Memory B cell (primary cell): ENCODE results near the gene PAPOLB.

Experiments
- ATAC-seq: fragments of 150-1000 bp; cut with Tn5 transposase; 2 replicates; pipeline ENCODE4 v1.10.0; 2021; ENCODE audit warnings: low read depth, mild to moderate bottlenecking, moderate library complexity
- DNase-seq, 2 donors: peaks; one replicate each; pipeline ENCODE4 v3.0.0; 2022; ENCODE audit warnings: low spot score in 2 of 2
- H3K27ac Mint-ChIP-seq: one replicate; pipeline ENCODE4 v1.8.0; 2022; ENCODE audit warnings: mild to moderate bottlenecking, moderate library complexity, mixed read lengths
- H3K27me3 Mint-ChIP-seq: one replicate; pipeline ENCODE4 v1.8.0; 2022; ENCODE audit warnings: mixed read lengths
- H3K36me3 Mint-ChIP-seq: one replicate; pipeline ENCODE4 v1.8.0; 2022; ENCODE audit warnings: mild to moderate bottlenecking, mixed read lengths
- H3K4me1 Mint-ChIP-seq: one replicate; pipeline ENCODE4 v1.8.0; 2022; ENCODE audit warnings: mixed read lengths
- H3K4me3 Mint-ChIP-seq: one replicate; pipeline ENCODE4 v1.8.0; 2022; ENCODE audit warnings: mild to moderate bottlenecking, moderate library complexity, mixed read lengths
- H3K9me3 Mint-ChIP-seq: one replicate; pipeline ENCODE4 v1.8.0; 2022; ENCODE audit warnings: mixed read lengths

Gene PAPOLB

DNA sequence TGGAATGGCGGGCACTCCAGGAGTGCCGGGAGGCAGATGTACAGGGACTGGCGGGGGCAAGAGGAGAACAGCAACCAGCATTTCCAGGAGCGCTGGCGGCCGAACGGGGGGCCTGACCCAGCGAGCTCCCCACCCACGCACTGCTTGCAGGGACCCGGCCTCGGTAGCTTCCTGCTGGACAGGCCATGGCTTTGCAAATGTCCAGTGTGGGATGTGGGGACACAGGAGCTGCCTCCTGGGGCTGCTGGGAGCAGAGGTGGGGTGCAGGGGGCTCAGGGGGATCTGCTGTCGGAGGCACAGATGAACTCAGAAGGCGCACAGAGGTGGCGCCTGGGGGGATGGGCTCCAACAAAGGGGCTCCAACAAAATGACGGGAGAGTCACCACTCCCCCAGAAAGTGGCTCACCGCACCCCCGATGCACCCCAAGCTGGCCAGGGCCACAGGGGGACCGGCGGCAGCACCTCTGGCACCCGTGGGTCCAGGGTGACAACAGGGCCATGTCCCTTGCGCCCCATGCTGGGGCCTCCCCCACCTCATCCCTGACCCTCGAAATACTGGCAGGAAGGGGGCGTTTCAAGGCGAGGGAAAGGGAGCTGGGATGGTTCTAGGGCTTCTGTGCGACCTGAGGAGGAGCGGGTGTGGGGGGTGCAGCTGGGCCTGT lies 45.3 kb downstream of the PAPOLB start:
- Mint-ChIP-seq H3K9me3 (peaks cover 3% of the 10 kb centered on the region), H3K4me1 (no peaks in the 10 kb centered on the region), H3K36me3 (peaks cover 2% of the 10 kb centered on the region), H3K27ac (no peak overlapping the region), H3K27me3 (peaks cover 15% of the 10 kb centered on the region), H3K4me3 (no peak overlapping the region)
- ATAC-seq (no peak), DNase-seq (no peak)

DNA sequence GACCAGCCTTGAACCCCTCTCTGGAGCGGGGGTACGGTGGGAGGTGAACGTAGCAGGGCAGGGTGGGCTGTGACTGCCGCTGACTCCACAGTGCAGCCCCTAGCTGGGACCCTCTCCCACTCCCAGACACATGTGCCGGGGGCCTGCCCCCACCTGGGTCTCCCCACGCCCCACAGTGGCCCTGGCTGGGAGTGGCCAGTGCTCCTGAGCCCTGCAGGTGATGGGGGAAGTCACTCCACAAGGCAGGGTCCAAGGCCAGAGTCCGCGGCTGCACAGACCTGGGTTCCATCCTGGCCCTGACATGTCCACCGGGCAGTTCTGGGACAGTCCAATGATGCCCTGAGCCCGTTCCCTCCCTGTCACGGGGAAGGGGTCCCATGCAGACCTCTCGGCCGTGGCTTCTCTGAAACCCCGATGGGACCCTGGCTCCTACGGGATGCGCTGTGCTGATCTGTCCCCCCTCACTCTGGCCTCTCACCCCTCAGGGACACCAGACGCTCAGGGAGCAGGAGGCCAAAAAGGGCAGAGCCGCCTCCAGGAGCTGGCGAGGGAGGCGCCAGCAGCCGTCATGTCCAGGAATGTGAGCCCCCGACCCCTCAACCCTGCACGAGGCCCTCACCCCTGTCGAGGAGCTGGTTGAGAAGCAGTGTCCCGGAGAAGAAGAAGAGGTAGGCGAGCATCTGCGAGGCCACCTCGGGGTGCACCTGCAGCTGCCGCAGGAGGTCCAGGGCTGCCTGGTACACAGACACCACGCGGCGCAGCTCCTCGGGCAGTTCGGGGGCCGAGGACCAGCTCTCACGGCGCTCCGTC lies 46.0 kb downstream of the PAPOLB start:
- ATAC-seq, result no peak

DNA sequence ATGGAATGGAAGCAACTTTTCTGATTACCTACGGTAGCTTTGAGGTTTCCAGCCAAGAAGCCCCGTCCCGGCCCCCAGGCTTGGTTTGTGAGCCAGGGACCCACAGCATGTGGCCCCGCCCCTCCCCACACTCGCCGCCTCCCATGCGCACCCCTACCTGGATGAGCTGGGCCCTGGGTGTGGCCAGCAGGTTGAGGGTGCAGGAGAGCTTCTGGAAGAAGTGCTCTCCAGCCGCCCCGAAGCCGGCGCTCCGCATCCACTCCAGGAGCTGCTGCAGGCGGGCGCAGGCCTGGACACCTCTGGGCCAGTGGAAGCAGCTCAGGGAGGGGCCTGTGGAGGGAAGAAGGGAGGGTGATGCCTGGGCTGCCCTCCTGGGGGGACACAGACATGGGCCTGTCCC lies 46.7 kb downstream of the PAPOLB start:
- no peak for ATAC-seq
- no peaks in the 10 kb centered on the region for H3K4me1 Mint-ChIP-seq
- H3K9me3 Mint-ChIP-seq, result peaks cover 3% of the 10 kb centered on the region
- no peak overlapping the region for H3K27ac Mint-ChIP-seq
- H3K36me3 Mint-ChIP-seq, result peaks cover 2% of the 10 kb centered on the region
- peaks cover 19% of the 10 kb centered on the region for H3K27me3 Mint-ChIP-seq
- DNase-seq, result no peak
- H3K4me3 Mint-ChIP-seq, result no peak overlapping the region

More for the DNA sequence above, 46.0 kb downstream of the PAPOLB start:
- H3K4me1 Mint-ChIP-seq, result no peaks in the 10 kb centered on the region
- peaks cover 15% of the 10 kb centered on the region for H3K27me3 Mint-ChIP-seq
- peaks cover 3% of the 10 kb centered on the region for H3K9me3 Mint-ChIP-seq
- H3K36me3 Mint-ChIP-seq, result peaks cover 2% of the 10 kb centered on the region
- no peak for DNase-seq
- no peak overlapping the region for H3K27ac Mint-ChIP-seq
- H3K4me3 Mint-ChIP-seq, result no peak overlapping the region

DNA sequence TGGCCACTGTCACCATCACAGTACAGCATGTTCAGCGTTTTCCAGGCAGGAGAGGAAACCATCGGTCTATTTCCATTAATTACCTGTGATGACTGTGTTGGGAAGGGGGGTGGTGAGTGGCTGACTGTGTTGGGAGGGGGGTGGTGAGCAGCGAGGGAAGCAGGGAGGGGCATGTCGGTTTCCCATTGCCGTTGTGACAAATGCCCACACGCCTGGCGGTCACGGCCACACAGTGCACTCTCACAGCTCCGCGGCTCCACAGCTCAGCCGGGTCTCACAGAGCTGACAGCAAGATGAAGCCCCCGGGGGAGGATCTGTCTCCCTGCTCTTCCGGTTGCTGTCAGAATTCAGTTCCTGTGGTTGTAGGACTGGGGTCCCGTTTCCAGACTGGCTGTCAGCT lies 47.4 kb downstream of the PAPOLB start:
- Mint-ChIP-seq H3K27ac (no peak overlapping the region), H3K9me3 (peaks cover 3% of the 10 kb centered on the region), H3K36me3 (peaks cover 2% of the 10 kb centered on the region), H3K4me3 (no peak overlapping the region), H3K27me3 (peaks cover 19% of the 10 kb centered on the region), H3K4me1 (no peaks in the 10 kb centered on the region)
- no peak for DNase-seq
- no peak for ATAC-seq

DNA sequence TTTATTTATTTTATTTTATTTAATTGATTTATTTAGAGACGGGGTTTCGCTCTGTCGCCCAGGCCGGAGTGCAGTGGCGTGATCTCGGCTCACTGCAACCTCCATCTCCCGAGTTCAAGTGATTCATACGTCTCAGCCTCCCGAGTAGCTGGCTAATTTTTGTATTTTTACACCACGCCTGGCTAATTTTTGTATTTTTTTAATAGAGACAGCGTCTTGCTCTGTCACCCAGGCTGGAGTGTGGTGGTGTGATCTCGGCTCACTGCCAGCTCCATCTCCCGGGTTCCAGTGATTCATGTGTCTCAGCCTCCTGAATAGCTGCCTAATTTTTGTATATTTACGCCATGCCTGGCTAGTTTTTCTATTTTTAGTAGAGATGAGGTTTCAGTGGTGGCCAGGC lies 52.2 kb downstream of the PAPOLB start:
- Mint-ChIP-seq H3K27me3 (peaks cover 30% of the 10 kb centered on the region), H3K9me3 (peaks cover 3% of the 10 kb centered on the region), H3K36me3 (peaks cover 2% of the 10 kb centered on the region), H3K4me3 (peak overlapping the region; percentile 46), H3K27ac (no peak overlapping the region), H3K4me1 (peaks cover 8% of the 10 kb centered on the region)
- DNase-seq (no peak), ATAC-seq (no peak)

DNA sequence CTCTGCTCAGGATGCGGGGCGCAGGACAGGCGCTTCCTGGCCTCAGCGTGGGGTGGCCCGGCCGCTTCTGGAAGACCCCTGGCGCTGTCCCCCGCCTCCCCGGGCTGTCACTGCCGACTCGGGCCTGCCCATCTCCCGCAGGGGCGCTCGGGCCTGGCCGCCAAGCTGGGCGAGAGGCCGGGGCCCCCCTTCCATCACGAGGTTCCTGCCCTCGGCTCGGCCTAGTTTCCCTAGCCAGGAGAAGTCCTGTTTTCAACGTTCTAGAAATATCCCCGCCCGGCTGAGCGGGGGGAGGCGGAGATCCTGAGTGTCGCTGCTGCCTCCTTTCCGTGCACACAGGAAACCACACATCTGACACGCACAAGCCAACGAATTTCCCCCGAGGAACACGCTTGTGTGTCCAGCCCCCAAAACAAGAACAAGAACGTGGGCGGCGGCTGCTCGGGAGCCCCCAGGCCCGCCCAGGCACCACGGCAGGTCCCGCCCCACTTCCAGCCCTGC lies 52.7 kb downstream of the PAPOLB start:
- Mint-ChIP-seq H3K4me3 (peak overlapping the region; percentile 80), H3K9me3 (peaks cover 3% of the 10 kb centered on the region), H3K27ac (no peak overlapping the region), H3K27me3 (peaks cover 27% of the 10 kb centered on the region), H3K4me1 (peaks cover 8% of the 10 kb centered on the region), H3K36me3 (peaks cover 2% of the 10 kb centered on the region)
- ATAC-seq (peak; percentile 56), DNase-seq (no peak)

DNA sequence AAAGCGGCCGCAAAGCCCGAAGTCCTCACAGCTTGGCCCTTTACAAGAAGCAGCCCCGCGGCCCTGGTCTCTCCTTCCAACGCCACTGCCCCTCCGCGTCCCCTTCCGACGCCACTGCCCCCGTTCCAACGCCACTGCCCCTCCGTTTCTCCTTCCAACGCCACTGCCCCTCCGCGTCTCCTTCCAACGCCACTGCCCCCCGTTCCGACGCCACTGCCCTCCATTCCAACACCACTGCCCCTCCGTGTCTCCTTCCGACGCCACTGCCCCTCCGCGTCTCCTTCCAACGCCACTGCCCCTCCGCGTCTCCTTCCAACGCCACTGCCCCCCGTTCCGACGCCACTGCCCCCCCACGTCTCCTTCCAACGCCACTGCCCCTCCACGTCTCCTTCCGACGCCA lies 53.3 kb downstream of the PAPOLB start:
- peak overlapping the region; percentile 41 for H3K4me3 Mint-ChIP-seq
- DNase-seq, result no peak

DNA sequence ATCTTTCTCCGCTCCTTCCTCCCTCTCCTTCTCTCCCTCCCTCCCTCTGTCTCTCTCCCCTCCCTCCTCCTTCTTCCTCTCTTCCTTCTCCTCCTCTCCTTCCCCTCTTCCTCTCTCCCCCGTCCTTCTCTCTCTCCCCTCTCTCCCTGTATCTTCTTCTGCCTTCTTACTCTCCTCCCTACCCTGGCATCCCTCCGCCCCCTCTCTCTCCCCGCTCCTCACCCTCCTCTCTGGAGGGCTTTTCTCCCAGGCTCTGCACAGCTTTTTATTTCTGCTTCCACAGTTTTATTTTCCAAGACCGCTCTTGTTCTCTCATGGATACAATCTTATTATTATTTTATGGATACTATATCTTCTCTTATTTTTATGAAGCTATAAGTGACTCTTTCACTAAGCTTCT lies 53.8 kb downstream of the PAPOLB start:
- Mint-ChIP-seq H3K27ac (no peak overlapping the region), H3K36me3 (peaks cover 2% of the 10 kb centered on the region), H3K27me3 (peaks cover 22% of the 10 kb centered on the region), H3K4me3 (no peak overlapping the region), H3K9me3 (peaks cover 3% of the 10 kb centered on the region), H3K4me1 (peaks cover 8% of the 10 kb centered on the region)
- ATAC-seq (no peak), DNase-seq (no peak)

More for the DNA sequence above, 53.3 kb downstream of the PAPOLB start:
- Mint-ChIP-seq H3K27me3 (peaks cover 23% of the 10 kb centered on the region), H3K9me3 (peaks cover 3% of the 10 kb centered on the region), H3K36me3 (peaks cover 2% of the 10 kb centered on the region), H3K27ac (no peak overlapping the region), H3K4me1 (peaks cover 8% of the 10 kb centered on the region)
- no peak for ATAC-seq
